H7 (cell line): ENCODE measurements around the gene PARP8. TPM values are rescaled to one million over a fixed set of nuclear protein-coding genes. Genes with fewer than 3 reads are reported as not detected.
"Not testable (repeated sequence)": the region's sequence is repeated elsewhere in the genome, so short reads cannot be mapped to it uniquely, and the experiment has no call there.

Experiments
- DNase-seq: peaks from one replicate; pipeline ENCODE4 v3.0.0; 2012
- H3K27me3 ChIP-seq: 2 replicates; pipeline ENCODE4 v1.6.0; 2011; ENCODE audit warnings: mild to moderate bottlenecking, low read length; ENCODE audit not compliant: control insufficient read depth, insufficient read depth
- H3K36me3 ChIP-seq: replicated peaks from 2 replicates; pipeline ENCODE4 v1.5.1; 2011; ENCODE audit warnings: low read length; ENCODE audit not compliant: control insufficient read depth, insufficient read depth
- H3K4me3 ChIP-seq: 2 replicates; pipeline ENCODE4 v1.5.1; 2011; ENCODE audit warnings: low read depth, mild to moderate bottlenecking, control low read depth, low read length, moderate library complexity; ENCODE audit not compliant: insufficient read depth
- total RNA-seq: library from RNA; depleted of rRNA; stranded (reverse); fragments of >200 nt; shearing (Covaris generic); gene quantifications from 2 replicates; pipeline ENCODE4 v1.2.3, GENCODE V29; 2014; rRNA removed

The PARP8 gene, protein sequence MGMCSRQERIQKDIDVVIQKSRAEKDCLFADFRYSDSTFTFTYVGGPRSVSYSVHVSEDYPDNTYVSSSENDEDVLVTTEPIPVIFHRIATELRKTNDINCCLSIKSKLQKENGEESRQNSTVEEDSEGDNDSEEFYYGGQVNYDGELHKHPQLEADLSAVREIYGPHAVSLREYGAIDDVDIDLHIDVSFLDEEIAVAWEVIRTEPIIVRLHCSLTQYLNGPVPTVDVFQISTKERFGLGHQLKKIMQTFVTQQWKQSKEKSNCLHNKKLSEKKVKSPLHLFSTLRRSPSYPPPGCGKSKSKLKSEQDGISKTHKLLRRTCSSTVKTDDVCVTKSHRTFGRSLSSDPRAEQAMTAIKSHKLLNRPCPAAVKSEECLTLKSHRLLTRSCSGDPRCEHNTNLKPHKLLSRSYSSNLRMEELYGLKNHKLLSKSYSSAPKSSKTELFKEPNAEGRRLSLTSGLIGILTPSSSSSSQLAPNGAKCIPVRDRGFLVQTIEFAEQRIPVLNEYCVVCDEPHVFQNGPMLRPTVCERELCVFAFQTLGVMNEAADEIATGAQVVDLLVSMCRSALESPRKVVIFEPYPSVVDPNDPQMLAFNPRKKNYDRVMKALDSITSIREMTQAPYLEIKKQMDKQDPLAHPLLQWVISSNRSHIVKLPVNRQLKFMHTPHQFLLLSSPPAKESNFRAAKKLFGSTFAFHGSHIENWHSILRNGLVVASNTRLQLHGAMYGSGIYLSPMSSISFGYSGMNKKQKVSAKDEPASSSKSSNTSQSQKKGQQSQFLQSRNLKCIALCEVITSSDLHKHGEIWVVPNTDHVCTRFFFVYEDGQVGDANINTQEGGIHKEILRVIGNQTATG
- 12.1 and 19.9 TPM in 2 replicates for total RNA-seq

DNA sequence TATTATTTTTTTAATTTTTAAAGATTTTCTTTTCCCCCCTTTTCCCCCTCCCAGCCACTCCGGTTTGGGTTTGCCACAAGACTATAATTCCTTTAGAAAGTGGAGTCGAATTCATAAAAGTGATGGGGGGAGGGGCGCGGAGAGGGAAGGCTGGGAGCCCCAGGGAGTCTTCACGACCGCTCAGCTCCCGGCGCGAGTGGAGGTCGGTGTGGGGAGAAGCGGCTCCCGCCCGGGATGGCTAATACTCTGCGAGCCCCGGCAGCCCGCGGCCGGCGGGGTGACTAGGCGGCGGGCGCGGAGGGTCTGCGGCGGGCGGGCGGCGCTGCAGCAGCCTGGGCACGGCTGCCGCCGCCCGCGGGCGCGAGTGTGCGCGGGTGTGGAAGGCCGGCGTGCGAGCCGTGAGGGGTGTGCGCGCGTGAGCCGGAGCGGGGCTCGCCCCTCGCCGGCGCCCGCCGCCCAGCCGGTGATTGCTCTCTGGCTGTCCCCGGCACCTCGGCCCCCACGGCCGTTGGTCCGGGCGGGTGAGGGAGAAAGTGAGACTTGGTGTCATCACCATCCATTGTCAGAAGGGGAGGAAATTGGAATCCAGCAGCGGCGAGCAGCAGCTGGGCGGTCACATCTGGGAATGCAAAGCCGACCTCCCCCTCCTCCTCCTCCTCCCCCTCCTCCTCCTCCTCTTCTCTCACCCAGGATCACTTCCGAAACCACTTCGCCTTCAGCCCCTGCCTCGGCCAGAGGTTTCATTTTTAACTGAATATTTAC is at the start of gene PARP8:
Gene PARP8 (plus strand): TSS at position 377 of the 762 bp plus-strand sequence. CDS start 459 bp downstream, outside the sequence.
- peak; percentile 76 for DNase-seq
- no peaks in the 10 kb centered on the region for H3K36me3 ChIP-seq
- H3K27me3 ChIP-seq = no peaks in the 10 kb centered on the region; the same call in 1 of the 2 replicates
- H3K4me3 ChIP-seq = peak within 1 kb of the TSS; percentile 74

DNA sequence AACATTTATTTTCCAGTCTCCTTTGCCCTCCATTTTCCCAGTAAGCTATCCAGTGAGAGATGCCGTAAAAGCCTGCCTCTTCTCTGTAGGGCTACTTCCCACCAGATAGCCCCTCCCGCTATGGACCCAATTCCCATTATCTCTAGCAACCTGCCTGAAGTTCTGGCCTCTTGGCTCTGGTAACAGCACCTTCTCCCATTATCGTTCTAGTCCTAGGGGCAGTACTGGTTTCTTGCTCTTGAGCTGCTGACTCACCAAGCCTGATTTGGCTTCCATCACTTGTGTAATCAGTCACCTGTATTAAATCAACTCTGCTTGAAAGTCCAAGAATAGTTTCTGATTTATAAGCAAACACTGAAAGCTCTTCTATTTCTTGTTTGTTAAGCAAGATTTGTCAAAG is 42.8 kb upstream of the PARP8 start:
- DNase-seq = no peak
- Histone ChIP-seq H3K27me3 (no peaks in the 10 kb centered on the region), H3K4me3 (no peak overlapping the region), H3K36me3 (no peaks in the 10 kb centered on the region)

DNA sequence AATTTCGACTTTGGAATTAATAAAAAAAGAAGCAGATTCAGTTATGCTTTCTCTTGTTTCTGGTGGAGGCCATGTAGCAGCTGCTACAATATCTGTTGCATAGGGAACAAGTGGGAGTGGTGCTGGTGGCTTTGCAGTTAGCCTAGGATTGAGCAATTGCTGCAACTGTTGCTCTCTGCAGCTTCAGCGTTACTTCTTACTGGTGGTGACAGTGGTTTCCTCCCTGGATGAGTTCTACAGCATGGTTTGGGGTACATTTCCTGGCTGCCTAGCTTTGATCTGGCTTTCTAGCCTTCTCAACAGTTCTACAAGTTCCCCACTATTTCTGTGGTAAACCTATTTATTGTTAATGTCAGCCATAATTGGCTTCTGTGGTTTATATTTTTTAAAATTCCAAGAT is 31.6 kb upstream of the PARP8 start:
- H3K4me3 ChIP-seq, H3K27me3 ChIP-seq, DNase-seq, H3K36me3 ChIP-seq: not testable (repeated sequence)

DNA sequence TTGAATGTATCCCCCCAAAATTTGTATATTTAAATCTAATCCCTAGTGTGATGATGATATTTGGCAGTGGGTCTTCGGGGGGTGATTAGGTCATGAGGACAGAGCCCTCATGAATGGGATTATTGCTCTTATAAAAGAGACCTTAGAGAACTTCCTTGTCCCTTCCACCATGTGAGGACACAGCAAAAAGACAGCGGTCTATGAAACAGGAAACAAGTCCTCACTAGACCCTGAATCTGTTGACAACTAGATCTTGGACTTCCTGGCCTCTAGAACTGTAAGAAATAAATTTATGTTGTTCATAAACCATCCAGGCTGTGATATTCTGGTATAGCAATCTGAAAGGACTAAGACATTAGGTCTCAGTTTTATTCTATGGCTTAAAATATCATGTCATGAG is 28.9 kb upstream of the PARP8 start:
- H3K27me3 ChIP-seq, H3K4me3 ChIP-seq, H3K36me3 ChIP-seq, DNase-seq: not testable (repeated sequence)

DNA sequence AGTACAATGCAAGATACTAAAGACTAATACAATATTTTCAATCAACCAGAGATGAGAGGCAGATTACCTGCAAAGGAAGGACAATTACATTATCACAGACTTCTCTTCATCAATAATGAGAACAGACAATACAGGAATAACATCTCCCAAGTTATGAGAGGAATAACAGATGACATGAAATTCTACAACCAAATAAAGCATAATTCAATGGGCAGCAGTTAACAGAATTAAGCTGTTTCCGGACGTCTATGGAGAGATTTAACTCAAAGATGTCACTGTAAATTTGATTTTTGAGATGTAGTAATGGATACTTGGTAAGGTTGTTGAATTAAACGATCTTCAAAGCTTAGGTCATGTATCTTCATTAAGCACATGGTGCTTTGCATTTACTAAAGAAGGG is 19.8 kb upstream of the PARP8 start:
- H3K4me3 ChIP-seq = no peak overlapping the region
- no peaks in the 10 kb centered on the region for H3K27me3 ChIP-seq
- DNase-seq = no peak
- H3K36me3 ChIP-seq = no peaks in the 10 kb centered on the region

DNA sequence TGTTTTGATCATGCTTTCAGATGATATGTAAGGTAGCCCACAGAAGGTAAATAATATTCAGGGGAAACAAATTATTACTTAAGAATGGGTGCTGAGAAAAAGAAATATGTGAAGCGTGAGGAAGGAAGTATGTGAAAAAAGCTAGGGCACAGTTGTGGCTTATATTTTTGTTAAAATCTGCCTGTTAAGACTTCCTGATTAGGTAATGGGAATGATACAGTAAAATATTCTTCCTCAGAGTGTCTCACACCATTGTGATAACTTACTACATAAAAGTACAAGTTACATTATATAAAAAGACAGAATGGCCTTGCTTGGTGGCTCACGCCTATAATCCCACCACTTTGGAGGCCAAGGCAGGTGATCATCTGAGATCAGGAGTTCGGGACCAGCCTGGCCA is 18.7 kb upstream of the PARP8 start:
- H3K36me3 ChIP-seq = no peaks in the 10 kb centered on the region
- no peak overlapping the region for H3K4me3 ChIP-seq
- no peaks in the 10 kb centered on the region for H3K27me3 ChIP-seq
- DNase-seq = no peak

DNA sequence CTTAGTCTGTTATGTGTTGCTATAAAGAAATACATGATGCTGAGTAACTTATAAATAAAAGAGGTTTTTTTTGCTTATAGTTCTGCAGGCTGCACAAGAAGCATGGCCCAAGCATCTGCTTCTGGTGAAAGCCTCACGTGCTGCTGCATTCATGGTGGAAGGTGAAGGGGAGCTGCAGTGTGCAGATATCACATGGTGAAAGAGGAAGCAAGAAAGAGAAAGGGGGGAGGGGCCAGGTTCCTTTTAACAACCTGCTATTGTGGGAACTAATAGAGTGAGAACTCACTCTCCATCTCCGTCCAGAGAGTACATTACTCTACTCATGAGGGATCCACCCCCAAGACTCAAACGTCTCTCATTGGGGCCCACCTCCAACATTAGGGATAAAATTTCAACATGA is 12.5 kb upstream of the PARP8 start:
- H3K27me3 ChIP-seq = no peaks in the 10 kb centered on the region
- H3K4me3 ChIP-seq = no peak overlapping the region
- no peak for DNase-seq
- H3K36me3 ChIP-seq = no peaks in the 10 kb centered on the region

DNA sequence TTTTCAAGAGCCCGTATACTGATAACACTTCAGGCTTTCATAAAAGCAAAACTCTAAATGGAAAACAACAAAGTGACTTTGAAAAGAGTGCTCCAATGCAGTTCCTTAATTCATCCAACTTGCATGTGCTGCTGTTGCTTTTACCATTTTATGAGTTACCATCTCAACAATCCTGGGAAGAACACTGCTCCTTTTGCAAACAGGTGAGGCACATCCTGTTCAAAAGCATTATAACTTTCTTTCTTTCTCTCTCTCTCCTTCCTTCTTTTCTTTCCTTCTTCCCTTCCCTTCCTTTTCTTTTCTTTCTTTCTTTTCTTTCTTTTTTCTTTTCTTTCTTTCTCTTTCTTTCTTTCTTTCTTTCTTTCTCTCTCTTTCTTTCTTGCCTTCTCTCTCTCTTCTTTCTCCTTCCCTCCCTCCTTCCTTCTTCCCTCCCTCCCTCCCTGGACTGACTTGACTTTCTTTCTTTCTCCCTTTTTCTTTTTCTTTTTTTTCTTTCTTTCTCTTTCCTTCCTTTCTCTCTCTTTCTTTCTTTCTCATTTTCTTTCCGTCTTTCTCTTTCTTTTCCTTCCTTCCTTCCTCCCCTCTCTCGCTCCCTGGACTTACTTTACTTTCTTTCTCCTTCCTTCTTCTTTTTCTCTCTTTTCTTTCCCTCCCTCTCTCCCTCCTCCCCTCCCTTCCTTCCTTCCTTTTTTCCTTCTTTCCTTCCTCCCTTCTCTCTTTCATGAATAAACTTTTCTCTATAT is 11.2 kb upstream of the PARP8 start:
- Histone ChIP-seq H3K4me3 (no peak overlapping the region), H3K27me3 (no peaks in the 10 kb centered on the region), H3K36me3 (no peaks in the 10 kb centered on the region)
- no peak for DNase-seq

DNA sequence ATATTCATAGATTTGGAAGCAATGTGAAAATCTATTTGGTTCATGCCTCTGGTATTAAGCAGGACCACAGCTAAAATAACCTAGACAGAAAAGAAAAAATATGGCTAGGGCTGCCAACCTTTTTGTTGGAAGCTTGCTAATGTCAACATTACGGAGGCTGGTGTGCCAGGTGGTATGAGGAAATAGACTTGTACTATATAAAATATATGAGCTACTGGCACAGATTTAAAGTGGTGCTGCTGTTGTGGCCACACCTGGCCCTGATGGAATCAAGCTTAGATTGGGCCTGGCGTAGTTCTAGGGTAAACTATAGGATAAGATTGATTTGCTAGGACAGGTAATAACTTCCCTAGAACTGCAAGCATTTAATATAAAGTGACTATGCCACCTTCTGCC is 10.6 kb upstream of the PARP8 start:
- Histone ChIP-seq H3K36me3 (no peaks in the 10 kb centered on the region), H3K27me3 (no peaks in the 10 kb centered on the region), H3K4me3 (no peak overlapping the region)
- DNase-seq = no peak

DNA sequence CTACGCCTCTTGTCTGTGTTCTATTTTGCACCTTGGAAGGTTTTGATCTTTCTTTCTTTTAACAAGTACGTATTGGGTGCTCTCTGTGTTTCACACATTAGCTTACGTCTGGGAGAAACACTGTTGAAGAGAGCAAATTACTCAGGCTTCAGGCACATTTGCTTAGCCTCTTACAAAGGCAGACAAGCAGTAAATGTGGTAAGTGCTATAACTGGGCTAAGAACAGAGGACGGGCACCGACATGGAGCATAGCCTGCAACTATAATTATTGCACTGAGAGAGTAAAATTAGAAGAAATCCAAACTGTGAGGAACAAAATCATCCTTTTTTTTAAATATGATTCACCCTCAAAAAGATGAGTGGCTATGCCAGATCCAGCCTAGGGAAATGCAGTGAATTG is 9.4 kb upstream of the PARP8 start:
- no peaks in the 10 kb centered on the region for H3K27me3 ChIP-seq
- DNase-seq = no peak

DNA sequence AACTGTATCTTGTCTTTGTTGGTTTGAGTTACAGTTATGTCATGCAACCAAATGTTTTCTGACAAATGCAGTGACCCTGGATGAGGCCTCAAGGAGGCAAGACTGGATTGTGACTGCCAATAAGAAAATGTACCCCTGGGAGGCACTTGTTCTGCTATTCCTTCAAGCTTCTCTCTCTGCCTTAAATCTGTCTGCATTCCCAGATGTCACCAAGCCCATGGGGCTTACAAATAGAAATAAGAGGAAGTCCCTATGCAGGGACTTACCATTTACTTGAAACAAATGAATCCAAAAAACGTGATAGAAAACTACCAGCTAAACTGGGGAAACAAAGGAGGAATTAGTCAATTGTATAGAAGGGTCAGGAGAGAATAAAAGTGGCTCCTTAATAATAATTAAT is 8.2 kb upstream of the PARP8 start:
- no peaks in the 10 kb centered on the region for H3K27me3 ChIP-seq
- no peak for DNase-seq
- no peak overlapping the region for H3K4me3 ChIP-seq
- H3K36me3 ChIP-seq = no peaks in the 10 kb centered on the region

More for the DNA sequence above, 9.4 kb upstream of the PARP8 start:
- H3K4me3 ChIP-seq = no peak overlapping the region
- H3K36me3 ChIP-seq = no peaks in the 10 kb centered on the region

DNA sequence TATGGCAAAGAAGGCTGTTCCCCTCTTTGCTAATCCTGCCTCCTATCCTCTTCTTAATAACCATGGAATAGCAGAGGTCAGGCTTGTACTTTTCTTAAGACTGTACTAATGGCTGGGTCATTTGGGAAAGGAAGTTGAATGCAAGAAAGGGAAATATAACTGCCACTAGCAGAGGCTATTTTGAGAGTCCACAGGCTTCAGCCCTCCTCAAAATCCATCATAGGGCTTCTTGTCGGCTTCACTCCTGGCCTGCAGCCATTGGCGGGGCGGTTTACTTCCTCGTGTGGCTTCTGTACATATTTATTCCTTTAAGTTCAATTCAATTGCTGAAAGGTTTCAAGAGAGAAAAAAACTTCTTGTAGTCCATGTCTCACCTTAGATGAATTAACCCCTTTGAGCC is 2.8 kb upstream of the PARP8 start:
- Histone ChIP-seq H3K4me3 (no peak overlapping the region), H3K36me3 (no peaks in the 10 kb centered on the region), H3K27me3 (no peaks in the 10 kb centered on the region; the same call in 1 of the 2 replicates)
- DNase-seq = no peak

DNA sequence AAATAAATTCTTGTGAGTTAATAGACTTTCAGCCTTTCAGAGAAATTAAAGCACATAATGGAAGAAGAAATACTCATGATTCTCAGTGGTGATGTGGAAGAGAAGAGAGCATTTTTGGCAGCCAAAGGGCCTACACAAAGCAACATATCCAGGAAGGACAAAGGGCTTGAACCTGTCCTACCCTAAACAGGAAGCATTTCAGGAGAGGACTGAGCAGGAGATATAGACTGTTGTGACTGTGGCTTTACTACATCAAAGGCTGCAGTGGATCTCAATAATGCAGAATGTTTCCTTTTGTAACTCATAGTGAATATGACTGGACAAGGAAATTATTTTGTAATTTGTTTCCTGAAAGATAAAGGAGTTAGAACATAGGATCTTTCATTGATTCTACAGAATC is 1.3 kb upstream of the PARP8 start:
- Histone ChIP-seq H3K27me3 (no peaks in the 10 kb centered on the region; the same call in 1 of the 2 replicates), H3K4me3 (no peak overlapping the region), H3K36me3 (no peaks in the 10 kb centered on the region)
- DNase-seq = no peak

DNA sequence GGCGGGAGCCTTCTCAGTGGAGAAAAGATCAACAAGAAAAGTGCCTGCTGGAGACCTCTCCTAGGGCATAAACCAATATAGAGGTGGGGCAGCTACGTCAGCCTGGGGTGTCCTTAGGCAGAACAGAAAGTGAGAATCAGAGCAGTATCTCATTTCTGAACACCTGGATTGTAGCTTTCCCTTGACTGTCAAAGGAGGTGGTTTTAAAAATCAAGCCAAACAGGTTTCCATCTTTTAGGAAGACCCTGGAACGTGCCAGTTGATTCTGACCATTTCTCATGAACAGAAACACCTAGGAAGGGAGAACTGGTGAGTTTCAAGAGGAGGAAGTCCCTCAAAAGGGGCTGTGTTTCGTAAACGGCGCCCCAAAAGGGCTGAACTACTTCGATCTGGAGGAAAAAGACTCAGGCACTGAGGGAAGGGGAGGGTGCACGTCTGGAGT is 655 bp upstream of the PARP8 start:
- peak overlapping the region; percentile 74; the same call in 1 of the 2 replicates for H3K4me3 ChIP-seq
- not testable (repeated sequence) for DNase-seq

More for the DNA sequence above, 655 bp upstream of the PARP8 start:
- H3K36me3 ChIP-seq, H3K27me3 ChIP-seq: not testable (repeated sequence)
